ENCODE results near the gene TCF15. TPM values are rescaled to one million over a fixed set of nuclear protein-coding genes. Genes with fewer than 3 reads are reported as not detected.

TCF15 gene
- total and polyA plus RNA-seq, 2 of the 8 experiments (the other 6 are each of a cell fraction or from before 2014, with no cell fraction given) = 3.7 to 6.9 TPM

- no peak for TF ChIP-seq RNF2 (IDR thresholded peaks at IDR 0.05; ENCODE audit: borderline replicate concordance, low read depth, low read length, missing control alignments, poor library complexity, severe bottlenecking)
- TF ChIP-seq GABPA (IDR thresholded peaks at IDR 0.05; ENCODE audit: borderline replicate concordance, insufficient read depth, low read length) = peak; percentile 62; the same call in 1 of the 2 replicates
- no peak for TF ChIP-seq POU5F1 (IDR thresholded peaks at IDR 0.05; ENCODE audit: low read depth, low read length)
- TF ChIP-seq SP1 (IDR thresholded peaks at IDR 0.05; ENCODE audit: low read depth, low read length) = no peak
- TF ChIP-seq TAF1 (IDR thresholded peaks at IDR 0.05; ENCODE audit: low read depth, low read length) = no peak
- TF ChIP-seq CTCF (IDR thresholded peaks at IDR 0.05; ENCODE audit: control extremely low read depth in 1 of 3, insufficient read depth in 1 of 3, low read depth in 1 of 3, low read length in 3 of 3) = peak; percentile 87 to 96 (median 96)
- TF ChIP-seq BRCA1 (IDR thresholded peaks at IDR 0.05; ENCODE audit: low read depth, low read length) = no peak
- TF ChIP-seq SIN3A (conservative IDR thresholded peaks at IDR 0.05 in 1 of 2, IDR thresholded peaks at IDR 0.05 in 1 of 2; ENCODE audit: low read depth in 1 of 2, low read length in 2 of 2) = 0 out of 4 replicates have a peak, but pooled peaks of 1 of the 2 experiments have one; percentile 46
- no peak for TF ChIP-seq JUN (IDR thresholded peaks at IDR 0.05; ENCODE audit: low read depth, low read length)
- peak; percentile 53 to 62; a peak in 1 of 4 replicates for TF ChIP-seq HDAC2 (IDR thresholded peaks at IDR 0.05; ENCODE audit: borderline replicate concordance in 1 of 2, low read depth in 2 of 2, low read length in 2 of 2)
- peak; percentile 84 for TF ChIP-seq E2F6 (IDR thresholded peaks at IDR 0.05)
- TF ChIP-seq CTBP2 (IDR thresholded peaks at IDR 0.05; ENCODE audit: borderline replicate concordance, insufficient read depth, insufficient read length, low read length) = no peak
- TF ChIP-seq YY1 (IDR thresholded peaks at IDR 0.05; ENCODE audit: low read depth, low read length) = peak; percentile 37; the same call in 1 of the 2 replicates
- TF ChIP-seq RAD21 (IDR thresholded peaks at IDR 0.05 in 1 of 2, conservative IDR thresholded peaks at IDR 0.05 in 1 of 2; ENCODE audit: low read depth in 2 of 2, low read length in 2 of 2) = peak; percentile 94 to 95
- 0 out of 2 replicates have a peak, but pooled peaks have one; percentile 3 for TF ChIP-seq SRF (IDR thresholded peaks at IDR 0.05; ENCODE audit: low read depth, low read length)
- 0 out of 2 replicates have a peak, but pooled peaks have one; percentile 15 for TF ChIP-seq ATF3 (IDR thresholded peaks at IDR 0.05; ENCODE audit: insufficient read depth, low read depth, low read length)
- no peak for TF ChIP-seq CBX5 (IDR thresholded peaks at IDR 0.05; ENCODE audit: low read depth, low read length)
These were observed 35.4 kb upstream of the TCF15 start (continued) for GRCh38 chr20:645318-646106.

Measured in H1 (cell line).